ENCODE measurements around the gene DTNBP1.

DTNBP1 gene

DNA sequence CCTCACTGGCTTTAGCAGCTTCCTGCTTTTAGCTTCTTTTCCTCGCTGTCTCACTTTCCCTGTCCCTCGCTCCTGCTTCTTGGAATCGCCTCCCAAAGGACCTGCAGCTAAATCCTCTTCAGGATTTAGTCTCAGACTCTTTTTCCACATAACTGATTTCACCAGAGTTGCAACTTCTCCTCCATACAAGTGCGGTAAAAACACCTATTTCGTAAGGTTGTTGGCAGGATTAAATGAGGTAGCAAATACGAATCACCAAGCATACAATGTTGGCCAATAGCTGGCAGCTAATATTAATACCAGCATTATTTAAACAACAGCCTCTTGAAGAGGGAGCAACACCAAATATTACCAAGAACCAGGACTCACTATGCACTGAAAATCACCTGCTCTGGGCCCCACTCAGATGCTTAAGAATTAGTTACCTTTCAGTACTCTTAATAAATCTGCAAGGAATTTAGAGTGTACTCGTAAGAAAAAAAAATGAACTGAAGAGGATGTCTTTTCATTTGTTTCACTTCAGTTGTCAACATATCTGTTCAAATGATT, 123.0 kb downstream of the DTNBP1 start:
- Mint-ChIP-seq H3K36me3 (peaks cover 16% of the 10 kb centered on the region), H3K27me3 (no peaks in the 10 kb centered on the region), H3K4me3 (no peak overlapping the region), H3K9me3 (peaks cover 6% of the 10 kb centered on the region), H3K27ac (no peak overlapping the region), H3K4me1 (peaks cover 26% of the 10 kb centered on the region)
- ATAC-seq (ENCODE audit: low read depth) (no peak), DNase-seq (ENCODE audit: low spot score in 2 of 2) (peak in 1 of 2 donors; percentile 4)

GRCh38 chr6:15538766-15539495, 123.9 kb downstream of the DTNBP1 start:
- H3K4me1 Mint-ChIP-seq: peaks cover 27% of the 10 kb centered on the region
- no peak overlapping the region for H3K27ac Mint-ChIP-seq
- H3K36me3 Mint-ChIP-seq: peaks cover 16% of the 10 kb centered on the region

DNA sequence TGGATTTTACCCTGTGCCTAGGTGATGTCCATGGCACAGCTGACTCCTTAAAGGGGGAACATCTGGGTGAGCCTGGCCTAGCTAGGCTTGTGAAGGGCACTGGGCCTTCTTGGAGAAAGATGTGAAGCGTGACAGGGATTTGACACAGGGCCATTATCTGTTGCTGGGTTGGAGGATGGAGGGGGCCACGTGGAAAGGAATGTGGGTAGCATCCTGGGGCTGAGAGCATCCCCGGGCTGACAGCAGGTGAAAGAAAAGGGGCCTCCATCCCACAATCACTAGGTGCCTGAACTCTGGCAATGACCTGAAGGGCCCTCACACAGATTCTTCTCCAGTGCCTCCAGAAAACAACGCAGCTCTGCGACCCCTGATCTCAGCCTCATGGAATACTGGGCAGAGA, 124.7 kb downstream of the DTNBP1 start:
- Mint-ChIP-seq H3K9me3 (no peaks in the 10 kb centered on the region), H3K27me3 (no peaks in the 10 kb centered on the region), H3K27ac (peak overlapping the region; percentile 82), H3K36me3 (peaks cover 12% of the 10 kb centered on the region), H3K4me3 (no peak overlapping the region), H3K4me1 (peaks cover 25% of the 10 kb centered on the region)
- no peak for ATAC-seq (ENCODE audit: low read depth)
- peak in 1 of 2 donors; percentile 2 for DNase-seq (ENCODE audit: low spot score in 2 of 2)

More at GRCh38 chr6:15538766-15539495, 123.9 kb downstream of the DTNBP1 start:
- DNase-seq (ENCODE audit: low spot score in 2 of 2) (peak in 1 of 2 donors; percentile 6), ATAC-seq (ENCODE audit: low read depth) (no peak)
- Mint-ChIP-seq H3K9me3 (peaks cover 5% of the 10 kb centered on the region), H3K27me3 (no peaks in the 10 kb centered on the region), H3K4me3 (no peak overlapping the region)

DNA sequence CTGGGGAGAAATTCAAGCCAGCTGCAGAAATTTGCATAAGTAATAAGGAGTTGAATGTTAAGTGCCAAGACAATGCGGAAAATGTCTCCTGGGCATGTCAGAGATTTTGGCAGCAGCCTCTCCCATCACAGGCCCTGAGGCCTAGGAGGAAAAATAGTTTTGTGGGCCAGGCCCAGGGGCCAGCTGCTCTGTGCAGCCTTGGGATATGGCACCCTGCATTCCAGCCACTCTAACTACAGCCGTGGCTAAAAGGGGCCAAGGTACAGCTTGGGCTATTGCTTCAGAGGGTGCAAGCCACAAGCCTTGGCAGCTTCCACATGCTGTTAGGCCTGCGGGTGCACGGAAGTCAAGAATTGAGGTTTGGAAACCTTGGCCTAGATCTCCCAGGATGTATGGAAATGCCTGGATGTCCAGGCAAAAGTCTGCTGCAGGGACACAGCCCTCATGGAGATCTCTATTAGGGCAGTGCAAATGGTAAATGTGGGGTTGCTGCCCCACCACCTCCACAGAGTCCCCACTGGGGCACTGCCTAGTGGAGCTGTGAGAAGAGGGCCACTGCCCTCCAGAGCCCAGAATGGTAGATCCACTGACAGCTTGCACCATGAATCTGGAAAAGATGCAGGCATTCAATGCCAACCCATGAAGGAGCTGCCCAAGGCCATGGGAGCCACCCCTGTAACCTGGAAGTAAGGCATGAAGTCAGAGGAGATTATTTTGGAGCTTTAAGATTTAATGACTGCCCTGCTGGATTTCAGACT, 126.5 kb downstream of the DTNBP1 start:
- no peaks in the 10 kb centered on the region for H3K9me3 Mint-ChIP-seq
- peaks cover 21% of the 10 kb centered on the region for H3K36me3 Mint-ChIP-seq
- ATAC-seq (ENCODE audit: low read depth): no peak
- no peaks in the 10 kb centered on the region for H3K27me3 Mint-ChIP-seq
- no peak for DNase-seq (ENCODE audit: low spot score in 2 of 2)
- no peak overlapping the region for H3K27ac Mint-ChIP-seq
- H3K4me1 Mint-ChIP-seq: peaks cover 25% of the 10 kb centered on the region
- no peak overlapping the region for H3K4me3 Mint-ChIP-seq

GRCh38 chr6:15535495-15536197, 127.2 kb downstream of the DTNBP1 start:
- peak overlapping the region; percentile 80 for H3K27ac Mint-ChIP-seq
- no peak for DNase-seq (ENCODE audit: low spot score in 2 of 2)
- peaks cover 28% of the 10 kb centered on the region for H3K36me3 Mint-ChIP-seq
- H3K4me1 Mint-ChIP-seq: peaks cover 25% of the 10 kb centered on the region
- no peak overlapping the region for H3K4me3 Mint-ChIP-seq
- no peak for ATAC-seq (ENCODE audit: low read depth)
- H3K9me3 Mint-ChIP-seq: no peaks in the 10 kb centered on the region
- H3K27me3 Mint-ChIP-seq: no peaks in the 10 kb centered on the region

DNA sequence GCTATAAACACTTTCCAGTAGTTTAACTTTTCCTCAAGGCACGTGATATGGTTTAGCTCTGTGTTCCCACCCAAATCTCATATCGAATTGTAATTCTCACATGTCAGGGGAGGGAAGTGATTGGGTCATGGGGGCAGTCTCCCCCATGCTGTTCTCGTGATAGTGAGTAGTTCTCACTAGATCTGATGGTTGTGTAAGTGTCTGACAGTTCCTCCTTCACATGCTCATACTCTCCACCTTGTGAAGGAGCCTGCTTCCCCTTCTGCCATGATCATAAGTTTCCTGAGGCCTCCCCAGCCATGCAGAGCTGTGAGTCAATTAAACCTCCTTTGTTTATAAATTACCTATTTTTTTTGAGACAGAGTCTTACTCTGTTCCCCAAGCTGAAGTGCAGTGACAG, 127.9 kb downstream of the DTNBP1 start:
- DNase-seq (ENCODE audit: low spot score in 2 of 2): no peak
- peaks cover 32% of the 10 kb centered on the region for H3K36me3 Mint-ChIP-seq
- H3K4me1 Mint-ChIP-seq: peaks cover 25% of the 10 kb centered on the region
- ATAC-seq (ENCODE audit: low read depth): peak; percentile 54
- peak overlapping the region; percentile 80 for H3K27ac Mint-ChIP-seq
- no peaks in the 10 kb centered on the region for H3K27me3 Mint-ChIP-seq
- no peak overlapping the region for H3K4me3 Mint-ChIP-seq
- no peaks in the 10 kb centered on the region for H3K9me3 Mint-ChIP-seq

DNA sequence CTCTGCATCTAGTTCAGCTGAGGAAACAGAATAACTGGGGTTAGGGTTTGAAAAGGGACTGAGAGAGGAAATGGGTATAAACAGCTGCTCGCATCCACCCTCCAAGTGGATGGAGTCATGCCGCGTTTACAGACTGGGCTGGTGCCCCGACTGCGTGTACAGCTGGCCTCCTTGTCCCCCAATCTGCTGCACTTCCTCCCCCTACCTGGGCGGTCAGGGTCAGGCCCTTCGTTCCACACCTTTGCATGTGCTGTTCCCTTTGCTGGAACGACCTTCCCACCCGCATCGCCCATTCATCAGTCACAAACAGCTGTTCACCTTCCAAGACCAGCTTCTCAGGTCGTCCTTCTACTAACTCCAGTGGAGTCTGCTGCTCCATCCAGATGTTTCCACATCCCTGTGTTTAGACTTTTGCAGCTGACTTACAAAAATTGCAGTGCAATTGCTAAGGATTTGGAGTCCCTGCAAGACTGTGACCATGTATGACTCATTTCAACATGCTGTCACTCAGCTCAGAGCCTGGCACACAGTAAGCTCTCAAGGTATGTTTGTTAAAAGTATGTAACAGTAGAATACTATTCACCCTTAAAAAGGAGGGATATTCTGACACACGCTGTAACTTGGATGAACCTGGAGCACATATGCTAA, 129.3 kb downstream of the DTNBP1 start:
- no peaks in the 10 kb centered on the region for H3K9me3 Mint-ChIP-seq
- no peak for DNase-seq (ENCODE audit: low spot score in 2 of 2)
- H3K4me1 Mint-ChIP-seq: peaks cover 25% of the 10 kb centered on the region
- peak overlapping the region; percentile 77 for H3K27ac Mint-ChIP-seq
- no peak for ATAC-seq (ENCODE audit: low read depth)
- H3K36me3 Mint-ChIP-seq: peaks cover 34% of the 10 kb centered on the region
- no peaks in the 10 kb centered on the region for H3K27me3 Mint-ChIP-seq
- no peak overlapping the region for H3K4me3 Mint-ChIP-seq

DNA sequence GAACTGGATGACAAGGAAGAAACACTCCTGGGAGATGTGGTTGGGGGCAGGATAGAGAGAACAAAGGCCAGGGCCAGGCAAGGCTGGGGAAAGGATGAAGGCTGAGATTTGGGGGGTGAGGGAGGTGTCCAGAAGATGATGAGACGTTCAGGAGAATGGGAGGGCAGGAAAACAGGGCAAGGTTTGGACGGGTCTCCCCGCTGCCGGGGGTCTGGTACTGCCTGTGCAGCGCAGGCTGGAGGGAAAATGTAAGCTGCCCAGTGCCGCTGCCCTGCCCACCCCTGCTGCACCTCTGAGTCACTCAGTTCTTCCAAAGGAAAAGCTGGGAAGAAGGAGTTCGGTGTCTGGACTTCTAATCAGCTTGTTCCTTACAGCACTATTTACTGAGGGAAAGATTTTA, 130.9 kb downstream of the DTNBP1 start:
- H3K27ac Mint-ChIP-seq: no peak overlapping the region
- H3K4me1 Mint-ChIP-seq: peaks cover 21% of the 10 kb centered on the region
- H3K9me3 Mint-ChIP-seq: no peaks in the 10 kb centered on the region
- peaks cover 39% of the 10 kb centered on the region for H3K36me3 Mint-ChIP-seq
- DNase-seq (ENCODE audit: low spot score in 2 of 2) (no peak), ATAC-seq (ENCODE audit: low read depth) (no peak)
- H3K4me3 Mint-ChIP-seq: no peak overlapping the region
- no peaks in the 10 kb centered on the region for H3K27me3 Mint-ChIP-seq

- Mint-ChIP-seq H3K4me3 (no peak overlapping the region), H3K27me3 (no peaks in the 10 kb centered on the region), H3K9me3 (no peaks in the 10 kb centered on the region), H3K27ac (no peak overlapping the region), H3K4me1 (peaks cover 27% of the 10 kb centered on the region), H3K36me3 (peaks cover 44% of the 10 kb centered on the region)
- ATAC-seq (ENCODE audit: low read depth): no peak
- no peak for DNase-seq (ENCODE audit: low spot score in 2 of 2)
Measured at GRCh38 chr6:15530411-15530810, 132.4 kb downstream of the DTNBP1 start.

DNA sequence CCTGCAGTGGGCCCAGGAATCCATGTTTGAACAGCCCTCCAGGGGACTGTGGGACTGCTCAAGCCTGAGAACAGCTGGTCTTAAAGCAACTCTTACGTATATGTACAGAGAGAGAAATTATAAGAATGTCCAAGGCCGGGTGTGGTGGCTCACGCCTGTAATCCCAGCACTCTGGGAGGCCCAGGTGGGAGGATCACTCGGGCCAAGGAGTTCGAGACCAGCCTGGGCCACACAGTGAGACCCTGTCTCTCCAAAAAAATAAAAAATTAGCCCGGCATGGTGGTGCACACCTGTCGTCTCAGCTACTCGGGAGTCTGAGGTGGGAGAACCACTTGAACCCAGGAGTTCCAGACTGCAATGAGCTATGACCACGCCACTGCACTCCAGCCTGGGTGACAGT, 134.0 kb downstream of the DTNBP1 start:
- ATAC-seq (ENCODE audit: low read depth) (no peak), DNase-seq (ENCODE audit: low spot score in 2 of 2) (no peak)
- peaks cover 22% of the 10 kb centered on the region for H3K4me1 Mint-ChIP-seq
- peaks cover 52% of the 10 kb centered on the region for H3K36me3 Mint-ChIP-seq
- no peaks in the 10 kb centered on the region for H3K27me3 Mint-ChIP-seq
- H3K4me3 Mint-ChIP-seq: no peak overlapping the region
- H3K9me3 Mint-ChIP-seq: no peaks in the 10 kb centered on the region
- no peak overlapping the region for H3K27ac Mint-ChIP-seq

- Mint-ChIP-seq H3K4me1 (peaks cover 17% of the 10 kb centered on the region), H3K36me3 (peaks cover 54% of the 10 kb centered on the region), H3K9me3 (no peaks in the 10 kb centered on the region), H3K4me3 (no peak overlapping the region), H3K27ac (no peak overlapping the region), H3K27me3 (no peaks in the 10 kb centered on the region)
- ATAC-seq (ENCODE audit: low read depth) (no peak), DNase-seq (ENCODE audit: low spot score in 2 of 2) (no peak)
Measured at GRCh38 chr6:15527838-15528617, 134.8 kb downstream of the DTNBP1 start.

DNA sequence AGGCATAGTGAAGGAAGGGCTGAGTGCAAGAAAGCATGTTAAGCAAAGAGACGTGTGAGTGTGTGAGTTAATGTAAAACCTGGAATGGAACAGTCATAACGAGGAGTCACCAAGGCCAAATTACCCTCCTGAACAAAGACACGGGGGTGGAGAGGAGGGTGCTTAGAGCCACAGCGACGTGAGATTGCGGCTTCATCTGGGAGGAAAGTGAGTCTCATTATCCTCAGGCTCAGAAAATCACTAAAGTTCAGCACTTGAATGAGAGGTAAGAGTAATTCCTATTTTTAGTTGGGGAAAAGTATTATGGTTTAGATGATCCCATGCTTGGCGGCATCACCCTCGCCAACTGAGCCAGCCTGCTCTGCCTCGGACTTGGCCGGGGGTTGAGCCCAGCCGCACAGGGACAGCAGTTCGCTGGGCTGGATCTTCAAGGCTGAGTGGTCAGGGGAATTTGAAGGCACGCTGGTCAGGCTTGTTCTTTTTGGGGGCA, 136.6 kb downstream of the DTNBP1 start:
- ATAC-seq (ENCODE audit: low read depth) (peak; percentile 47), DNase-seq (ENCODE audit: low spot score in 2 of 2) (no peak)
- H3K27ac Mint-ChIP-seq: peak overlapping the region; percentile 80
- peaks cover 53% of the 10 kb centered on the region for H3K36me3 Mint-ChIP-seq
- H3K27me3 Mint-ChIP-seq: no peaks in the 10 kb centered on the region
- no peaks in the 10 kb centered on the region for H3K9me3 Mint-ChIP-seq
- H3K4me3 Mint-ChIP-seq: peak overlapping the region; percentile 16
- peaks cover 17% of the 10 kb centered on the region for H3K4me1 Mint-ChIP-seq

DNA sequence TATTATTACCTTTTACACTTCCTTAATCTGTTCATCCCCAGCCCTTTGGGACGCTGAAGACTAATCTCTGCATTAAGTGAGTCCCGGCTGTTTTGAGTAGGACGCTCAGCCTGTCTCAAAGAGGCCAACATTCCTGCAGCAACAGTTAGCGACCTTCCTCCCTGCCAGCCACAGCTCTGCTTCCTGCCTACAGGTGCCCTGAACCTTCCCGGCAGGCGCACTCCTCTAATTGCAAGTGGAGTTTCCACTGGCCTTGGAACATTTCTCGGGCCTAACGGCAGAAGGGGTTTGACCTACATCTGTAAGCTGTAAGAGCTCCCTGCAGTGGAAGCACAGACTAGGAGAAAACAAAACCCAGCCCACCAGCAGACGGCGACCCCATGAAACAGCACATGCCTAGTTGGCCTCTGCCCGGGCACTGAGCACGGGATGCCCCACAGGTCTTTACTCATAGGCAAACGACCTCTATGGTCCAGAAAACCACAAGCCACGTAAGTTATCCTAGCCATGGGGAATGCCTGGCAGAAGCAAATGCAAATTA, 137.9 kb downstream of the DTNBP1 start:
- Mint-ChIP-seq H3K27me3 (no peaks in the 10 kb centered on the region), H3K4me1 (peaks cover 17% of the 10 kb centered on the region)

More for the DNA sequence above, 137.9 kb downstream of the DTNBP1 start:
- Mint-ChIP-seq H3K4me3 (no peak overlapping the region), H3K36me3 (peaks cover 49% of the 10 kb centered on the region), H3K27ac (peak overlapping the region; percentile 80), H3K9me3 (no peaks in the 10 kb centered on the region)
- ATAC-seq (ENCODE audit: low read depth) (no peak), DNase-seq (ENCODE audit: low spot score in 2 of 2) (no peak)

Measured in memory B cell (primary cell).